ENCODE data around the gene CAMK2B. TPM values are rescaled to one million over a fixed set of nuclear protein-coding genes. Genes with fewer than 3 reads are reported as not detected.

The CAMK2B gene
- polyA plus RNA-seq, 3 donors = 1.7 to 3.7 (median 3.4) TPM

DNA sequence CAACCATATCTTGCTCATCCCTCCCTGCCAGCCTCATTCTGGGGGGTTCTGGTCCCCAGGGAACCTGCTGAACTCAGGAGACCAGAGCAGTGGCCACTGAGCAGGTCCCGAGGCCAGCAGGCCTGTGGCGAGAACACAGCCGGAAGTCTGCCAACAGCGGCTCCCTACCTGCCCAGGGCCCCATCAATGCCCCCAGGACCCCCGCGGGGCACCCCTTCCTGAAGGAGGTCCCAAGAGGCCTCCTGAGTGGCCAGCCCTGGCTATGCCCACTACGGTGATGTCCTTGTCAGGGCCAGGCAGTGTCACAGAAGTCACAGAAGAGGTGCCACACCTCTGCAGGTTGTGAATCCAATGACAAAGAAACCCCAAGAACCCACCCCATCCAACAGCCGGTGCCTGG, 58.9 kb downstream of the CAMK2B start:
- no peak for DNase-seq (ENCODE audit: extremely low read depth in 1 of 11, low read depth in 9 of 11, low spot score in 4 of 11)

DNA sequence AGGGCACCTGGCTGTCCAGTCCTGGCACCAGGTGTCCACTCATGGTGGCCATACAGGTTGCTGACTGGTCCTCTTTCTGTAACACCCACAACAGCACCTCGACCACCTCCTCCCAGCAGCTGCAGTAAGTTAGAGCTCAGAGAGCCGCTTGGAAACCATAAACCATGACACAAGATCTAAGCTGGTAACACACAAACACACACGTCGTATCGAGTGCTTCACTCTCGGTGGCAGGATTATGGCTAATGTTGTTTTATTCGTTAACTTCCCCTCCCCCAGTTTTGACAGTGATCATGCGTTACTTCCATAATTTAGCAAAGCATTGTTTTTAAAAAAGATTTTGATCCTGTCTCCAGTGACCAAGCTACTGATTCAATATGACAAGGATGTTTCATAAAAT, 59.7 kb downstream of the CAMK2B start:
- no peak for DNase-seq (ENCODE audit: extremely low read depth in 1 of 11, low read depth in 9 of 11, low spot score in 4 of 11)

DNA sequence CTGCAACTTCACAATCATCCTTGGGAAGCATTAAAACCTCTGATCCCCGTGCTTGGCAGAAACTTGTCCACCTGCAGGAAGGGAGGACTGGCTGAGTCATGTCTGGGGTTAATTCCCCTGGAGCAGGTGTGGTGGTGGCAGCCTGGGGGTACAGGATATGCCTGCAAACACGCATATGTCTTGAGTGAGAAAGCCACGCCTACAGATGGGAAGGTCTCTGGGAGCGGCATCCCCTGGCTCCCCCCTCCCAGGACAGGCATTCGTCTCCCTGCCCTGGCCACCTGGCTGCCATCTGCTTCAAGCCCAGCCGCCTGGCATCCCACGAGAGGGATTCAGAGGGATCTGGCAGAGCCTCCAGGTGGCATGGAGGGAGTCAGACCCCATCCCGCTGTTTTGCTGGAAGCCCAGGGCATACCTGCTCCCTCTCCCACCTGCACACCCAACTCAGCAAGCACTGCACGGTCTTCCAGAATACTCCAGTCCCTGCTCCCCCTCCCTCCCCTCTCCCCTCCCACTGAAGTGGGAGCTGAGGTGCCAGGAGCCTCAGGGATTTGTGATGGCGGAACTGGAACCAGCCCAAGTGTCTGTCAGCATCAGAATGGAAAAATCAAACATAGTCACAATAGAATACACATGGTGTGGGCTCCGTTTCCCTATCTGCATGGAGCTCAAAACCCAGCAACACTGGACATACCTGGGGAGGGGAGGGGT, 61.0 kb downstream of the CAMK2B start:
- no peak for DNase-seq (ENCODE audit: extremely low read depth in 1 of 11, low read depth in 9 of 11, low spot score in 4 of 11)

DNA sequence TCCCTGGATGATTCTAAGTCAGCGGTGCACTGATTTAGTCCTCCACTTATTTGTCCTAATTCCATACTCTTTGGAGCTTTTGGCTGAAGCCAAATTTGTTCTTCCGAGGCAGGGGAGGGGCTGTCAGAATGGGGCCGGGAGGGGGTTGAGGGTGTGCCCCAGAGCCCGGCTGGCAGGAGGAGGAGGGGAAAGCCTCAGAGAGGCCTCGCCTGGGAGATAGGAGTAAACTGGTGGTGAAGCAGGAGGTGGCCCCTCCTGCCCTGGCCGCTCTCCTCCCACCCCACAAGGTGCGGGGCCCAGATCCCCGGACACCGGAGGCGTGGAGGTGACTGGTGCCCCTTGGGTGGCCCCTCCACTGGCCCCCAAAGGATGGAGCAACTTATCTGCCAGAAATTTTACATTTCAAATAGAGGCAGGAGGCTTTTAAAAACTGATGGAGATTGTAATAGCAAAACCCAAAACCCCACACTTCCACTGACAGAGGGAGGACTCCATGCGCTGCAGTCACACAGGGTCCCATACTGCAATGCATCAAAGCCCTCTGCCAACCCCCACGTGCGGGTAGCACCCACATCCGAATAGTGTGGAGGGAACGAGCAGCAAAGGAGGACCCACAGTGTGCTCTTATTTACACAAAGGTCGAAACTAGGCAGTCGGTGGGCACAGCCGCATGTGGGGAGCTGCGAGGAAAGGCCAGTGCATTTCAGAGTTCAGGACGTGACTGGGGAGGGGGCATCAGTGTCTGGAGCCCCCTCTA, 61.9 kb downstream of the CAMK2B start:
- DNase-seq (ENCODE audit: extremely low read depth in 1 of 11, low read depth in 9 of 11, low spot score in 4 of 11) = no peak

DNA sequence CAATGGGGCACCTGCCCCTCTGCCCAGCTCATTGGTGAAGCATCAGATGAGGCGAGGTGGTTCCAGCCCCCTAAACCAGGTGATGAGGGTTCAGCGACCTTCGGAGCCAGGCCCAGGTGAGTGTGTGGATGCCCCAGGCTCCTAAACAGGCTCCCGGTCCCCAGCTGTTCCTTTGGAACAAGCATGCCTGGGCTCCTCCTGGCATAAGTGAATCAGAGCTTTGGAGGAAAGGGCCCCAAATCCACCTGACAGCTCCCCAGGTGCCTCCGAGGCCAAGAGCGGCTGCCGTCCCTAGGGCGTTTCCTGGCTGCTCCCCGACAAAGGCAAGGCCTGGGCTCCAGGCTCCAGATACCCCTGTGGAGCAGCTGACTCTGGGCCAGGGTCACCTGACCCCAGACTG, 63.4 kb downstream of the CAMK2B start:
- no peak for DNase-seq (ENCODE audit: extremely low read depth in 1 of 11, low read depth in 9 of 11, low spot score in 4 of 11)

DNA sequence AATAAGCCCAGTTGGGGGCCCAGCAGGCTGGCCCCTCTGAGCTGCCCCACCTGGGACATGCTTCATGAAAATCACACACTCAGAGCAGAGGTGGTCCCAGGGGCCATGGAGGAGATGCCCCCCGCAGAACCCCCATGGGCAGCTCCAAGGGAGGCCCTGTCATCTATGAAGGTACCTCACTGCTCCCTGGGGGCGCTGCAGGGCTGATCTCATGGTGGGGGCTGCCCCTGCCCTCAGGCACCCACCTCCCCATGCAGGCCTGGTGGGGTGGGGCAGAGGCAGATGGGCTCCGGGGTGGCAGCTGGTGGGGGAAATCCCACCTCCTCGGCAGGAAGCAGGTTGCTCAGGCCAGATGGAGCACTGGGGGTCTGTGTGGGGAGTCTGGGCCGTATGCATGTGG, 64.2 kb downstream of the CAMK2B start:
- no peak for DNase-seq (ENCODE audit: extremely low read depth in 1 of 11, low read depth in 9 of 11, low spot score in 4 of 11)

DNA sequence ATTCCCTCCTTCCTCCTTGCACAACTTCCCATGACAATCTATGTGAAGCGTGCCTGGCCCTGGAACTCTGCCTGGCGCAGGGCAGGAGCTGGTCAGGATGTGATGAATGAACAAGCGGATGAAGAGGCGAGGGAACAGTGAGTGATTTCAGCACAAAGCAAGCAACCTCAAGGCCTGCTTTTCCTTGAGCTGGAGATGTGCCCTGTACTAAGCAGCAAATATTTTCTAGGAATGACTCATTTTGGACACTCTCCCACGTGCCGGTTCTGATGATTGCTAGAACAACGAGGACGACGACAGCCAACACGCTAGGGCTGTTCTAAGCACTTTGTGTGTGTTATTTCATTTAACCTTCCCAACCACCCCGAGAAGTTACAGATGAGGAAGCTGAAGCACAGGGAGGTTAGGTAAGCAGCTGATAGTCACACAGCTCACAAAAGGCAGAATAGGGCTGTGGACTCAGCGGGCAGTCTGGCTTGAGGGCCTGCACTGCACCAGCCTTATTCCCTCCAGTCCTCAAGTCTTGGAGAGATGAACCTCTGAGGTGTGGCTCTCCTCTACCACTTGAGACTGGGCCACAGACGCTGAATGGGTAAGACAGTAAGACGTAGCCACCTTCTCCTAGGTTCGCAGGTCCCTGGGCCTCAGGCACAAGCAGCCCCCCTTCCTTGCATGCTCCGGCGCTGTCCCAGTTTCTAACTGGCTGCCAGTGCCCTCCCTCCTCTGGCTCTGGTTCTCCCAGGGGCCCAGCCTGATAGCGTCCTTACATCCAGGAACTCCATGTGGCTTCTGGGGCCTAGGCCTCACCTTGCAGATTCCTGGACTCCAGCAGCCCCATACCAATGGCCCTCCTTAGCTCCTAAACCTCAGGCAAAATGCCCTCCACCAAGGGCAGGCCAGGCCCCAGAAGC, 65.6 kb downstream of the CAMK2B start:
- no peak for DNase-seq (ENCODE audit: extremely low read depth in 1 of 11, low read depth in 9 of 11, low spot score in 4 of 11)

DNA sequence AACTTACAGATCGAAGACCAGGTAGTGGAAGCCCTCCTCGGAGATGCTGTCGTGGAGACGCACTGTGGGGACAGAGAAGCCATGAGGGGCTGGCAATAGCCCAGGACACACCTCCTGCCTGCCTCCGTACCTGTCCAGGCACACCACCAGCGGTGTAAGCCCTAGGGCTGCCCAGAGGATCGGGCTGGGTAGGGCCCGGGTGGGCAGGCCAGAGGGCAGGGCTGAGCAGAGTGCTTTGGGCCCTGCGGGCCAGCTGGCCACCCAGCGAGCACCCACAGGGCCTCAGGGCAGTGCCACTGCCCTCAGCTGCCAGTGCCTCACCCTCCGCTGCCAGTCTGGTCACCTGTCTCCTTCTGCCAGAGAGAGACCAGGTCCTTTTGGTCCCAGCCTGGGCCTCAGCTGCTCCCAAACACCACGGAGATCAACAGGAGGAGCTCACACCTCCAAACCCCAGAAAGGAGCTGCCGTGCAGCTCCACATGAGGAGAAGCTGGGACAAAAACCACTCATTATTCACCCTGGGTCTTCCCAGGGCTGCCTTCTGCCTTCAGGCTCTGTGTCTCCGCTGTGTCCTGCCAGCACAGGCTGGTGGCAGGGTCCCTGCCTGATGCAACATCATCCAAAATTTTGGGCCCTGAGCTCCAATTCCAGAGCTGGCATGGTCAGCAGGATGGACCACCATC, 66.4 kb downstream of the CAMK2B start:
- DNase-seq (ENCODE audit: extremely low read depth in 1 of 11, low read depth in 9 of 11, low spot score in 4 of 11) = no peak

DNA sequence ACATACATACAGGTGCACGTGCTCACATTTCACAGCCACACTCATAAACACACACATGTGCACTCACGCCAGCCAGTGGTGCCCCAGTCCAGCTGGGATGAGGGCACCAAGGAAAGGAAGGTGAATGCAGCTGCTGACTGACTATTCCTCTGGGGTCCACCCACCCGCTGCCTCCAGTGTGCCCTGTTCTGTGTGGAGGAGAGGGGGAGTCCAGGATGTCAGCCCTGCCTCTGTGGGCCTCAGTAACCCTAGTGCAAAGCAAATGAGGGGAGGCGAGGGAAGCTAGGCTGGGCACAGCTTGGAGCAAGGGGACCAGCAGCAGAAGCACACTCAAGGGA, 67.0 kb downstream of the CAMK2B start:
- no peak for DNase-seq (ENCODE audit: extremely low read depth in 1 of 11, low read depth in 9 of 11, low spot score in 4 of 11)

DNA sequence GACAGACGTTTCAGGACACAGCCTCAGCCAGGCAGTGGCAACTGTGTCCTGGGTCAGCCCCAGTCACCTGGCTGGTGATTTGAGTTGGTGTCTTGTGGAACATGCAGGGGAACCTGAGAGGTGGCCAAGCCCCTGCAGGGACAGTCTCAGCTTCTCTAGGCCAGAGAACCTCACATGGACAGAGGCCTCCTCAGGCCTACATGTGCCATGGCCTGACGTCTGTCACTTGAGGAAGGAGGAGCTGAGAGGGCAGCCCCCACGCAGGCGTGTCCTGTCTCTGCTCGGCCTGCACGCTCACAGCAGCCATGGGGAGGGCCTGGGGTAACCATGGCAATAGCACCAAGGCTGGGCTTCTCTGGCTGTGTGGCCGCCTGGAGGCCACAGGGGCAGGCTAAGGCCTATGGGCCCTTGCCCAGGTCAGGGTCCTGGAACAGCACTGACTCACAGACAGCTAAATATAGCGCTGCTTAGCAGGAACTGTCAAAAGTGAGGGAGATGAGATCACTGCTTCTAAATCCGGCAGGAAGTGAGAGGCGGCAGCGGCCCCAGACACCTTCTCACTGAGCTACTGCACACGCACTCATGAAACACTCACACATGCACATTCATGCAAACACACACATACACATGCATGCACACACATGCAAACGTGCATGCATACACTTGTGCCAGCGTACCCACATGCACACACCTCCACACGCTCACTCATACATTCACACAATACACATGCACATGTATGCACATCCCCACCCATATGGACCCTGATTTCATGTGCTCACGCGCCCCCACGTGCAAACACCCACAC, 67.6 kb downstream of the CAMK2B start:
- DNase-seq (ENCODE audit: extremely low read depth in 1 of 11, low read depth in 9 of 11, low spot score in 4 of 11) = peak in 10 of 11 donors; percentile 38 to 67 (median 48)

DNA sequence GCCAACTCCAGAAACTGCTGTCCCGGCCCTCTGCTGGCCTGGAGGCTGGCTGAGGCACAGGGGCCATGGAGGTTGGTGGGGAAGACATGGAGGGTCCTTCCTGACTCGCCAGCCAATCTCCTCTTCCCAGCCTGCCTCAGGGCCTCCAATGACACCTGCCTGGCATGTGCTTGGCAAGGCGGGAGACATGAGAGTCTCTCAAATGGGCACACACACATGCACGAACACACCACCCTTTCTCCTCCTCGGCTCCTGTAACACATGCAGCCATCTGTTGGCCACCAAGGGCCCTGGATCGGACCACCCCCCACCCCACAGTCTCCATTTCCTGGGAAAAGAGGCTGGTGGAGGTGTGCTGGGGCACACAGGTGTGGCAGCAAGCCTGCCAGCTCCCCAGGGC, 68.2 kb downstream of the CAMK2B start:
- no peak for DNase-seq (ENCODE audit: extremely low read depth in 1 of 11, low read depth in 9 of 11, low spot score in 4 of 11)

DNA sequence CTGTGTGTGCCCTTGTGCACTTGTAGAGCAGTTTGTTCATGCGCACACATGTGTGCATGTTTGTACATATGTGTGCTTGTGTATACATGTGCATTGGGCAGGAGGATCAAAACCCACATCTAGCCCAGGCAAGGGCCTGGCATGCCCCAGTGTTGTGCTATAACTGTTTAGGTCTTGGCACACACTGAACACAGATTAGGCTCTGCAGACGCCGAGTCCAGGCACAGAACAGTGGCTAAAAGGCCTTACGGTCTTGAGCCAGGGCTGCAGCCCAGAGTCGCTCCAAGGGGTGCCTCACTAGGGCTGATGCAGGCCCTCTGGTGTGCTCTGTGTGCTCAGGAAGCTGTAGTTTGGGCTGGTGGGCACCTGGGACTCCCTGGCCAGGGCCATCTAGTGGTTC, 68.9 kb downstream of the CAMK2B start:
- DNase-seq (ENCODE audit: extremely low read depth in 1 of 11, low read depth in 9 of 11, low spot score in 4 of 11) = no peak

DNA sequence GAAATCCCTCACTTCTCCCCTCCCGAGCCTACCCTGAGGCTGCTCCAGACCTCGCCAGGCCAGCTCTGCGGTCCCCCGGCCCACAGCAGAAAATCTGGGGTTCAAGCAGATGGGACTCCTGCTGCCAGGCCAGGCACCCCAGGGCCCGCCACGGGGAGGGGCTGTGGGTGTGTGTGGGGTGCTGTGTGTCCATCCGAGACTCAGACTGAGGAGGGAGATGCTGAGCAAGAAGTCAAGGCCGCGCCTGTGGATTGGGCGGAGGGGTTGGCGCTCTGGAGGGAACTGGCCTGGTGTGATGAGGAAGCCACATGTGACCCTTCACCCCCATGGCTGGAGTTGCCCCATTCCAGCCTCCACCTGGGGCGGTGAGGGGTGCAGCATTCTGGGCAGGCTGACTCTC, 73.5 kb downstream of the CAMK2B start:
- DNase-seq (ENCODE audit: extremely low read depth in 1 of 11, low read depth in 9 of 11, low spot score in 4 of 11) = no peak

DNA sequence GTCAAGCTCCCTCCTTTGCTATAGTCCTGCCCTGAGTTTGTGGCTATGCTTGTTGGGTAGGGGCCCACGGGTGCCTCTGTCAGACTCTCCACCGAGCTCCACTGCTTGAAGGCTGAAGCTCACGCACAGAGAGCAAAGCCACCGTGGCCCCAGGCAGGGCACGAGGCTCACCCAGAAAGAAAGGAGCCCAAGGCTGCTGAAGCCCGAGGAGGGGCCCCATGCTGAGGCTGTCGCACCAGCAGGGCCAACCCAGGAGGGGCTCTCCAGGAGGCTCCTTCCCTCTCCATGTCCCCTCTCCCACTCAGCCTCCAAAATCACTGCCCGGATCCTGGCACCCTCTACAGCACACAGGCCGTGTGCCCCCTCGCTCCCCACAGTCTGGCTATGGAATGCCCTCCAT, 74.1 kb downstream of the CAMK2B start:
- no peak for DNase-seq (ENCODE audit: extremely low read depth in 1 of 11, low read depth in 9 of 11, low spot score in 4 of 11)

DNA sequence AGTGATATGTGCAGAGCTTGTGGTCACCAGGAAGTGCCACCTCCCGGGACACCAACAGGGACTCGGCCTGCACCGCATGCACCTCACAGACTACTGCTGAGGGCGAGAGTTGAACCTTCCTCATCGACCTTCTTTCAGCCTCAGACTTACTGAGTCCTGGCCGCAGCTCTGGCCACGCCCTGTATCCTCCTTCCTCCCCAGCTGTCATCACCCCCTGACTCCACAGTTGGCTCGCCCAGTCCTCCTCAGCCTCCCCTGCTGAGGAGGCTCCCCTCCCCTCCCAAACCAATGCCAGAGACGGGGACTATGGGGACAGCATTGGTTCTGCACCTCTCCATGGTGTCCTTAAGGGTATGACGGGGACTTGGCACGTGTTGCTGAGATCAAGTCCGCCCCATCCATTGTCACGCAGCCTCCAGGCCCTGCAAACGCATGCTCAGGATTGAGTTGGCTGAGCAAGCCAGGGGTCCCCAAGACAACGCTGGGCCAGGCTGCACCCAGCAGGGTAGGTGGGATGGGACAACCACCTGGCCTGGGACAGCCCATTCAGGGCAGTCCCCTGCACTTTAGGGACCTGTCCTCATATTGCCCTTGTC, 75.7 kb downstream of the CAMK2B start:
- no peak for DNase-seq (ENCODE audit: extremely low read depth in 1 of 11, low read depth in 9 of 11, low spot score in 4 of 11)

DNA sequence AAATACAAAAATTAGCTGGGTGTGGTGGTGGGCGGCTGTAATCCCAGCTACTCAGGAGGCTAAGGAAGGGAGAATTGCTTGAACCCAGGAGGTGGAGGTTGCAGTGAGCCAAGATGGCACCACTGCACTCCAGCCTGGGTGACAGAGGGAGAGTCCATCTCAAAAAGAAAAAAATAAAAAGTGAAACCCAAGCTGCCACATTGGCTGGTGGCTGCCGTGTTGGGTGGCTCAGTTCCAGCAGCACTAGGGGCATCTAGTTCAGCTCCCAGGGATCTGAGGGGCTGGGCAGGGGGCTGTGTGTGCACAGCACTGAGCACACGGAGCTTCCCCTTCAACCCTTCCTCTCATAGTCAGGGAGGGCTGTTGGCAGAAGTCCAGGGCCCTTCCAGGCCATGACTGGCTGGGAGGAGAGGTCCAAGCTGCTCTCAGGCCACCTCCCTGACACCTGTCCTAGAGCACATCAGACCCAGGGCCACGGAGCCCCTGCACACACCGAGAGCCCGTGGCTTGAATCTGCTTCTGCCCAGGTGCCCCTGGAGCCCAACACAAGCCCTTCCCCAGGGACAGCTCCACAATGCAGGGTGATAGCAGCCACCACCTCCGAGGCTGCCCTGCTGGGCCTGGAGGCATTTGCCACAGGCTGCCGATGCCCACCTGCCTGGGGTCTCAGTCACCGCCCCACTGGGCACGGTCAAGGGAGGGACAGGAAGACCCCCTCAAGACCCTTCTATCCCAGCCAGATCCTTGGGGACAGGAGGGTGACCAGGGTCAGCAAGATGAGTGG, 77.3 kb downstream of the CAMK2B start:
- DNase-seq (ENCODE audit: extremely low read depth in 1 of 11, low read depth in 9 of 11, low spot score in 4 of 11) = no peak

DNA sequence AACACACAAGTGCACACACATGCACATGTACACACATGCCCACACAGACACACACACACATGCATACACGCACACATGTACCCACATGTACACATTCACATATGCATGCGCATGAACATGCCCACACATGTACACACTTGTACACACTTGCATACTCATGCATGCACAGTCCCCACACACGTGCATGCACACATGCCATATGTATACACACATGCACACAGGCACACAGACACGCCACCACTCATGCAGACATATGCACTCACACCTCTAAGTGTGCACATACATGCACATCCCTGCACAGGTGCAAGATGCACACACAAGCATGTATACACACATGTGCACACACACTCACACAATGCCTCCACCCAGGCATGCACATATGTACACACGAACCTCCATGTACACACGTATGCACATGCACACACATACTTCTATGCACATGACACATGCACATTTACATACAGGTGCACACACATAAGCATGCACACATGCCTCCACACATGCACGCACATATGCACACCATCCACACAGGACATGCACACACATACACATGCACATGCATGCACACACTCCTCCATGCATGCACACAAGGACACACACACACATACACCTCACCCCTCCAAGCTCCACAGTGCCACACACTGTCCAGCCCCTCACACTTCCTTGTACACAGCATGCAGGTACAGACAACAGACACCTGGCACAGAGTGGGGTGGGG, 78.8 kb downstream of the CAMK2B start:
- DNase-seq (ENCODE audit: extremely low read depth in 1 of 11, low read depth in 9 of 11, low spot score in 4 of 11) = no peak

All from renal cortex interstitium (tissue), 11 donors.